HUES64 (cell line): ENCODE measurements around the gene SYT14.

Source experiments
- H3K27ac ChIP-seq: 2 replicates; pipeline ENCODE4 v1.7.0; 2013; ENCODE audit warnings: low read depth, low read length, inconsistent platforms
- H3K27me3 ChIP-seq: 2 replicates; pipeline ENCODE4 v1.6.1; 2013; ENCODE audit warnings: mild to moderate bottlenecking, low read length; ENCODE audit not compliant: insufficient read depth
- H3K36me3 ChIP-seq: 2 replicates; pipeline ENCODE4 v1.6.1; 2013; ENCODE audit warnings: mild to moderate bottlenecking, low read length; ENCODE audit not compliant: insufficient read depth
- H3K4me1 ChIP-seq: 2 replicates; pipeline ENCODE4 v1.6.1; 2013; ENCODE audit warnings: mild to moderate bottlenecking, low read length, moderate library complexity; ENCODE audit not compliant: insufficient read depth
- H3K4me3 ChIP-seq: 2 replicates; pipeline ENCODE4 v1.5.1; 2013; ENCODE audit warnings: mild to moderate bottlenecking, low read length, moderate library complexity
- H3K9ac ChIP-seq: 2 replicates; pipeline ENCODE4 v1.6.1; 2013; ENCODE audit warnings: mild to moderate bottlenecking, low read depth, low read length
- H3K9me3 ChIP-seq: 2 replicates; pipeline ENCODE4 v1.6.1; 2013; ENCODE audit warnings: low read depth, low read length; ENCODE audit not compliant: insufficient read depth
- WGBS: fragments of 150-250, 120-280 bp; methylation state at CpG from one replicate; pipeline ENCODE4 v1.1.7; 2013; ENCODE audit warnings: missing lambda C conversion rate; 5-methylcytosine and 5-hydroxymethylcytosine counted together

The SYT14 gene

DNA sequence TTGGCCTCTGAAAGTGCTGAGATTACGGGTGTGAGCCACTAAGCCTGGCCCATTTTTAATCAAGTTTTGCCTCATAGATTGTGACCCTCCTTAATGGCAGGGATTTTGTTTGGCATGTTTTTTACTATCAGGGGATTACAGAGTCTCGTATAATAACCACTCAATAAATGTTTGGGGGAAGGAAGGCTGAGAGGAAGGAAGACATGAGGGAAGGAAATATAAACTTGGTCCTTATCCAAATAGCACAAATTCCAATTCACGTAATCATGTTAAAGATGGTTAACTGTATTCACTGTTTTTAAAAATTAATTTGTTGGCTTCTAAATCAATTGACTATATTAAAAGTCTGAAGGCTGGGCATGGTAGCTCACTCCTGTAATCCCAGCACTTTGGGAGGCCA, 263.7 kb downstream of the SYT14 start:
- Histone ChIP-seq H3K36me3 (no peaks in the 10 kb centered on the region), H3K4me3 (no peak overlapping the region), H3K4me1 (no peaks in the 10 kb centered on the region), H3K9me3 (no peaks in the 10 kb centered on the region), H3K27me3 (no peaks in the 10 kb centered on the region), H3K27ac (no peak overlapping the region), H3K9ac (no peak overlapping the region)
- WGBS: 89% methylated on average over 1 of the region's 3 CpGs

DNA sequence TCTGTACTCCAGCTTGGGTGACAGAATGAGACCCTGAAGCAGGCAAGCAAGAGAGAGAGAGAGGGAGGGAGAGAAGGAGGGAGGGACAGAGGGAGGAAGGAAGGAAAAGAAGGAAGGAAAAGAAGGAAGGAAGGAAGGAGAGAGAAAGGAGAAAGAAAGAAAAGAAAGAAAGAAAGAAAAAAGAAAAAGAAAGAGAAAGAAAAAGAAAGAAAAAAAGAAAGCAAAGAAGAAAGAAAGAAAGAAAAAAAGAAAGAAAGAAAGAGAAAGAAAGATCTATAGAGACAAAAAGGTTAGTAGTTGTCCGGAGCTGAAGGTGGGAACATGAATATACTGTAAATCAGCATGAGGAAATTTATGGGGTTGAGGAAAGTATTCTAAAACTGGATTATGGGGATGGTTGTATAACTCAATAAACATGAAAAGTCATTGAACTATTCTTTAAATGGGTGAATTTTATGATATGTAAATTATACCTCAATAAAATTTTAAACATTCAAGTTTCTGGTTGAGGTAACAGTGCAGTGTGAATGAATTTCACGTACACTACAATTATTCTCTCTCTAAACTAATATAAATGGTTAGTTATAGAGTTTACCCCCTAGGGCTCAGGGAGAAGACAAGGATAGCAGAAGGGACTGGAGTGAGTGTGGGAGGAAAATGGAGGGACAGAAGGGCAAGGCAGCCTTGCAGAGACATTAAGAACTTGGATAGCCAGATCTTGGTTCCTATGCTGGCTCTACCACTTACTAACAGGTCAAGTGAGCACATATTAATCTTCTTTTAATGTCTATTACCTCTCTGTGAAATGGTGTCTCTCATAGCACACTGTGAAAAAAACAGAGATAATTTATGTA, 269.8 kb downstream of the SYT14 start:
- Histone ChIP-seq H3K9me3 (no peaks in the 10 kb centered on the region), H3K4me1 (peaks cover 2% of the 10 kb centered on the region; the same call in 1 of the 2 replicates), H3K36me3 (no peaks in the 10 kb centered on the region), H3K4me3 (no peak overlapping the region), H3K27ac (no peak overlapping the region), H3K27me3 (no peaks in the 10 kb centered on the region), H3K9ac (no peak overlapping the region)
- 97% methylated on average over 1 of the region's 2 CpGs for WGBS

- Histone ChIP-seq H3K9ac (no peak overlapping the region), H3K36me3 (no peaks in the 10 kb centered on the region), H3K27me3 (no peaks in the 10 kb centered on the region), H3K27ac (no peak overlapping the region), H3K9me3 (no peaks in the 10 kb centered on the region), H3K4me3 (no peak overlapping the region), H3K4me1 (peaks cover 7% of the 10 kb centered on the region; the same call in 1 of the 2 replicates)
- WGBS: 95% methylated on average over 8 of the region's 8 CpGs
Measured at GRCh38 chr1:210213335-210213734, 275.3 kb downstream of the SYT14 start.

GRCh38 chr1:210214573-210215409, 276.8 kb downstream of the SYT14 start:
- H3K27me3 ChIP-seq: no peaks in the 10 kb centered on the region
- no peaks in the 10 kb centered on the region for H3K36me3 ChIP-seq
- H3K9ac ChIP-seq: no peak overlapping the region
- no peaks in the 10 kb centered on the region for H3K9me3 ChIP-seq
- WGBS: 87% methylated on average over 4 of the region's 4 CpGs
- H3K4me3 ChIP-seq: no peak overlapping the region
- H3K27ac ChIP-seq: no peak overlapping the region
- peaks cover 7% of the 10 kb centered on the region; the same call in 1 of the 2 replicates for H3K4me1 ChIP-seq

- Histone ChIP-seq H3K9ac (no peak overlapping the region), H3K36me3 (no peaks in the 10 kb centered on the region), H3K4me3 (no peak overlapping the region), H3K4me1 (peaks cover 9% of the 10 kb centered on the region), H3K27me3 (no peaks in the 10 kb centered on the region), H3K9me3 (no peaks in the 10 kb centered on the region), H3K27ac (no peak overlapping the region)
- 86% methylated on average over 3 of the region's 5 CpGs for WGBS
Measured at GRCh38 chr1:210217482-210217881, 279.5 kb downstream of the SYT14 start.

DNA sequence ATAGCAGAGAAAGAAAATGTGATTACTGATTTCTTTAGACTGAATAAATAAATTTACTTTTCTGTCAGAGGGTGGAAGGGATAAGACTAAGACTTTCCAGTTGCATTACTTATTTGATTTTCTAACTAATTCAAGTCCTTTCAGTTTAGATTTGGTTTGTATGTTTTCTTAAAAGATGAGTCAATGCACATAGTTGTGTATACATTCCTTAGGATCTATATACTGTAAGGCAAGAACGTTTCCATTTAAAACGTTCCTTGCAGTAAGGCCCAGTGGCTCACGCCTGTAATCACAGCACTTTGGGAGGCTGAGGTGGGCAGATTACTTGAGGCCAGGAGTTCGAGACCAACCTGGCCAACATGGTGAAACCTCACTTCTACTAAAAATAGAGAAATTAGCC, 280.0 kb downstream of the SYT14 start:
- Histone ChIP-seq H3K27me3 (no peaks in the 10 kb centered on the region), H3K27ac (no peak overlapping the region), H3K9ac (no peak overlapping the region), H3K9me3 (no peaks in the 10 kb centered on the region), H3K4me3 (no peak overlapping the region), H3K36me3 (no peaks in the 10 kb centered on the region), H3K4me1 (peaks cover 10% of the 10 kb centered on the region)
- 93% methylated on average over 4 of the region's 4 CpGs for WGBS
